ENCODE measurements around the gene CEP350.

CEP350 gene

GRCh38 chr1:180160357-180160756 lies 205.7 kb downstream of the CEP350 start:
- DNase-seq (ENCODE audit: low read depth in 1 of 2, low spot score in 1 of 2), result no peak
- no peak for TF ChIP-seq JUND (IDR thresholded peaks at IDR 0.05; ENCODE audit: low read depth)
- in situ Hi-C loops (cut with HindIII; ENCODE audit: low pct_unique_long_range_greater_than_20kb, low sequenced_read_pairs), result no loop called here

- no peak for DNase-seq (ENCODE audit: low read depth in 1 of 2, low spot score in 1 of 2)
- TF ChIP-seq JUND (IDR thresholded peaks at IDR 0.05; ENCODE audit: low read depth), result no peak
- in situ Hi-C loops (cut with HindIII; ENCODE audit: low pct_unique_long_range_greater_than_20kb, low sequenced_read_pairs), result no loop called here
These were observed 208.4 kb downstream of the CEP350 start for GRCh38 chr1:180163041-180163440.
